GM19328 (cell line): Measurements from ENCODE around the gene NPAS3.

Experiments
- ATAC-seq: cut with Tn5 transposase; IDR thresholded peaks from one replicate; pipeline ENCODE4 v1.9.1; 2021; ENCODE audit warnings: mild to moderate bottlenecking, moderate library complexity; ENCODE audit not compliant: unreplicated experiment

NPAS3 gene

GRCh38 chr14:33799705-33800570 lies 861.3 kb downstream of the NPAS3 start:
- no peak for ATAC-seq

- no peak for ATAC-seq
Measured at GRCh38 chr14:33800735-33801163, 862.1 kb downstream of the NPAS3 start.

- ATAC-seq: no peak
Measured at GRCh38 chr14:33802737-33803136, 864.1 kb downstream of the NPAS3 start.

- ATAC-seq: no peak
Measured at GRCh38 chr14:33805593-33805992, 866.9 kb downstream of the NPAS3 start.

GRCh38 chr14:33806905-33807304 lies 868.2 kb downstream of the NPAS3 start:
- no peak for ATAC-seq

GRCh38 chr14:33808187-33808586 lies 869.5 kb downstream of the NPAS3 start:
- ATAC-seq: no peak

- ATAC-seq: no peak
Measured at GRCh38 chr14:33809396-33809981, 870.8 kb downstream of the NPAS3 start.

GRCh38 chr14:33810308-33810707 lies 871.6 kb downstream of the NPAS3 start:
- no peak for ATAC-seq

GRCh38 chr14:33811721-33812120 lies 873.0 kb downstream of the NPAS3 start:
- ATAC-seq: no peak

GRCh38 chr14:33812181-33812580 lies 873.5 kb downstream of the NPAS3 start:
- ATAC-seq: no peak

- no peak for ATAC-seq
Measured at GRCh38 chr14:33812601-33813000, 873.9 kb downstream of the NPAS3 start.

- no peak for ATAC-seq
Measured at GRCh38 chr14:33814010-33814409, 875.3 kb downstream of the NPAS3 start.

GRCh38 chr14:33833706-33834465 lies 895.2 kb downstream of the NPAS3 start:
- no peak for ATAC-seq

- ATAC-seq: no peak
Measured at GRCh38 chr14:33834466-33835260, 896.0 kb downstream of the NPAS3 start.

- no peak for ATAC-seq
Measured at GRCh38 chr14:33835261-33835655, 896.6 kb downstream of the NPAS3 start.

- no peak for ATAC-seq
Measured at GRCh38 chr14:33835677-33836076, 897.0 kb downstream of the NPAS3 start.

- no peak for ATAC-seq
Measured at GRCh38 chr14:33836203-33836899, 897.7 kb downstream of the NPAS3 start.

- no peak for ATAC-seq
Measured at GRCh38 chr14:33836900-33837577, 898.4 kb downstream of the NPAS3 start.

- no peak for ATAC-seq
Measured at GRCh38 chr14:33837943-33838683, 899.4 kb downstream of the NPAS3 start.
